ENCODE data around the gene ASB15.

DNA sequence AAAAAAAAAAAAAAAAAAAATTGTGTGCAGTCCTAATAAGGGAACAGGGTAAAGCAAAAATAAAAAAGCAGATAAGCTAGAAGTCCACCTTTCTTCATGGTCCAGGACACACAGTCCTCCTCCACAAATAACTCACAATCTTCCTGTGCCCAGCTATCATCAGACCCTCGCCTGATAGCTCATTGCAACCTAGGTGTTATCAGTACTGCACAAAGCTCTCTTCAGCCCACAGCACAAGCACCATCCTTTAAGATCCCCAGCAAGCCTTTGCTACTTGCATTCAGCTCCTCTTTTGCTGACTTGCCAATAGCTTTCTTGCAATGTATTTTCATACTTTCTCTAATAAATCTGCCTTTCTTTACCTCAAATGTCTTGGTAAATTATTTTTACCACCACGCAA is 49.0 kb upstream of the ASB15 start:
- TF ChIP-seq HNF4A (CRISPR knock-in tag; IDR thresholded peaks at IDR 0.05) (no peak), MED1 (CRISPR knock-in tag; IDR thresholded peaks at IDR 0.05) (no peak), MAF1 (CRISPR knock-in tag; IDR thresholded peaks at IDR 0.05; ENCODE audit: borderline replicate concordance) (no peak), FOXK1 (CRISPR knock-in tag; IDR thresholded peaks at IDR 0.05; ENCODE audit: borderline replicate concordance, low read depth) (no peak), ARHGAP35 (CRISPR knock-in tag; IDR thresholded peaks at IDR 0.05; ENCODE audit: borderline replicate concordance) (no peak), POLR2AphosphoS5 (IDR thresholded peaks at IDR 0.05; ENCODE audit: low read depth, low read length) (no peak), ZFP41 (CRISPR knock-in tag; IDR thresholded peaks at IDR 0.05; ENCODE audit: borderline replicate concordance) (no peak), GLI4 (CRISPR knock-in tag; IDR thresholded peaks at IDR 0.05; ENCODE audit: borderline replicate concordance) (no peak), ZNF121 (CRISPR knock-in tag; IDR thresholded peaks at IDR 0.05) (no peak), FOXP4 (CRISPR knock-in tag; IDR thresholded peaks at IDR 0.05) (no peak), REST (IDR thresholded peaks at IDR 0.05; ENCODE audit: borderline replicate concordance in 1 of 2, low read depth in 1 of 2, low read length in 2 of 2) (no peak), CTCF (CRISPR knock-in tag; IDR thresholded peaks at IDR 0.05) (no peak)
